T-helper 22 cell (primary cell): ENCODE measurements around the gene RFLNA.
"Not testable (repeated sequence)": the region's sequence is repeated elsewhere in the genome, so short reads cannot be mapped to it uniquely, and the experiment has no call there.

Experiments
- DNase-seq: peaks from one replicate; pipeline ENCODE4 v3.0.0-alpha.2; 2020; ENCODE audit warnings: low read depth

RFLNA gene

GRCh38 chr12:124321556-124322270 lies 26.8 kb downstream of the RFLNA start:
- DNase-seq: no peak

DNA sequence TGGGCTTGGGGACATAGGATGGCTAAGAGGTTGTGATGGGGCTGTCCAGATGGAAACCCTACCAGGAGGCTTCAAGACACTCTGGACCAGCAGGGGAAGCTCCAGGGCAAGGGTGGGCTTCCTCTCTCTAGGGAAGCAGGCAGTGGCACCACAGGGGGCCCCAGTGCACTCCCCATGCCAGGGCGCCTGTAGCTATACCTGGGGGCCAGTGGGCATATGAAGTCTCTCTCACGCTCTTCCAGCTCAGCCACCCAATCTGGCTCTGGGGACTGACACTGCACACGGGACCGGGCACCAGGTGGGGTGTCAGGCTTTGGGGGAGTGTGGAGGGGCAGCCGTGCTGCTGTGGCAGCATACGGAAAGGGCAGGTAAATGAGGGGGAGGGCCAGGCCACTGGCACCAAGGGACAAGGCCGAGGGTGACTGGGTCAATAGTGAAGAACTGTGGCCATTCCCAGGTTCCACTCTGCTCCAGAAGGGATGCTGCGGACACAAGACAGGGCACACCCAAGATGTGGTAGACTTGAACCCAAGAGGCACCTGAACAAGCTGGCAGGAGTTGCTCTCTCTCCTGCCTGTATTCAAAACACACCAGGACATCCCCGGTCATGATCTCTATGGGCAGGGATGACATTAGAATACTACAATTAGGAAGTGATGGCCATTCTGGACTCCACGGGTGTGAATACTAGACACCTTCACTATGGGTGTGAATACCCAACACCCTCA lies 27.5 kb downstream of the RFLNA start:
- DNase-seq: no peak

GRCh38 chr12:124322999-124323328 lies 28.1 kb downstream of the RFLNA start:
- not testable (repeated sequence) for DNase-seq

DNA sequence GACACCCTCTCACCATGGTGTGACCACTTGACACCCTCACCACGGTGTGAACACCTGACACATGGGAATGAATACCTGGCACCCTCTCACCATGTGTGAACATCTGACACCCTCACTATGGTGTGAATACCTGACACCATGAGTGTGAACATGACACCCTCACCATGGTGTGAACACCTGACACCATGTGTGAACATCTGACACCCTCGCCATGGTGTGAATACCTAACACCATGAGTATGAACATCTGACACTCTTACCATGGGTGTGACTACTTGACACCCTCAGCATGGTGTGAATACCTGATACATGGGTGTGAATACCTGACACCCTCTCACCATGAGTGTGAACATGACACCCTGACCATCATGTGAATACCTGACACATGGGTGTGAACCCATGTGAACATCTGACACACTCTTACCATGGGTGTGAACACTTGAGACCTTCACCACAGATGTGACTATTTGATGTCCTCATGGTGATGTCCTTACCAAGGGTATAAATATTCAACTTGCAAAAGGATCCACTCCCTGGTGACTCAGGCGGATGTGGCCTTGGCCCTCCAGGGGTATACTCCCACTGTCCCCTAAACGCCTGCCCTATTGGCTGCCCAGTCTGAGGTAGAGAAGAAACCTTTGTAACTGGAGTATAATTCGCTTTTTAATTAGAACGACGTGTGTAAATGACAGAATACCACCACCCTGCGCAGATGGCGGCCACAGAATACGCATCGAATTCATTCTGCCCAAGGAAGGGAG lies 29.1 kb downstream of the RFLNA start:
- DNase-seq: no peak

- DNase-seq: no peak
Observed at GRCh38 chr12:124324803-124325705, 30.2 kb downstream of the RFLNA start.

GRCh38 chr12:124326104-124326503 lies 31.2 kb downstream of the RFLNA start:
- no peak for DNase-seq

DNA sequence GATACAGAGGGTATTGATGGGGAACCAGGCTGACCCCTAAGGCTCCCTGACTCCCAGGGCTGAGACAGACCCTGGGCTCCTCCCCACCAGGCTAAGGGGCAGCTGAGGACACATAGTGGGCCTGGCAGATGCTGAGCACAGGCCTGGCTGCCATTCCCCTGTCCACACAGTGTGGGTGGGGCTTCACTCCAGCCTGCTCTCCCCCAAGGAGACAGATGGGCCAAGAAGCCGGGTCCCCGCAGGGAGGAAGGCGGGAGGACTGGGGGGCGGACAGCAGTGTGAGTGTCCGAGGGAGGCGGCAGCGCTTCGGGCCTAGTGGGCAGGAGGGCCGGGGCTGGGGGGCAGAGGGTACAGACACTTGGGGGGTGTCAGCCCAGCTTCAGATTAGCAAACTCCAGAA lies 32.0 kb downstream of the RFLNA start:
- DNase-seq: no peak

GRCh38 chr12:124327362-124328043 lies 32.6 kb downstream of the RFLNA start:
- DNase-seq: no peak

- DNase-seq: no peak
Observed at GRCh38 chr12:124328116-124328515, 33.2 kb downstream of the RFLNA start.

DNA sequence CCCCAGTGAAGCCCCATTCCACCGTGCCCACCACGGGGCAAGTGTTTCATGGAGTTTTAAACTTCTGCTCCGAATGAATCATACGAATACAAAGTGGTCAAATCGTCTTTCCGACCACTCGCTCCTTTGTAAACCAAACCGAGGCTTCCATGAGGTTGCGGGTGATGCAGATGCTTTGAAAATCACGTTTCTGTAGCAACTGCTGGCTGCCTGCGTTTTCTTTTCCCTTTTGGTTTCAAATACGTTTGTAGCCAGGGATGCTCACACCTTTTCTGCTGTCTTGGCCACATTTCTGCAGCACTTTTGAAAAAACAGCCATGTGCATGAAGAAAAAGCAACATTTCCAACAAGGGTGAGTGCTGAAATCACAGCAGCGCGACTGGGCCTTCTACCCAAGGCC lies 33.7 kb downstream of the RFLNA start:
- no peak for DNase-seq

DNA sequence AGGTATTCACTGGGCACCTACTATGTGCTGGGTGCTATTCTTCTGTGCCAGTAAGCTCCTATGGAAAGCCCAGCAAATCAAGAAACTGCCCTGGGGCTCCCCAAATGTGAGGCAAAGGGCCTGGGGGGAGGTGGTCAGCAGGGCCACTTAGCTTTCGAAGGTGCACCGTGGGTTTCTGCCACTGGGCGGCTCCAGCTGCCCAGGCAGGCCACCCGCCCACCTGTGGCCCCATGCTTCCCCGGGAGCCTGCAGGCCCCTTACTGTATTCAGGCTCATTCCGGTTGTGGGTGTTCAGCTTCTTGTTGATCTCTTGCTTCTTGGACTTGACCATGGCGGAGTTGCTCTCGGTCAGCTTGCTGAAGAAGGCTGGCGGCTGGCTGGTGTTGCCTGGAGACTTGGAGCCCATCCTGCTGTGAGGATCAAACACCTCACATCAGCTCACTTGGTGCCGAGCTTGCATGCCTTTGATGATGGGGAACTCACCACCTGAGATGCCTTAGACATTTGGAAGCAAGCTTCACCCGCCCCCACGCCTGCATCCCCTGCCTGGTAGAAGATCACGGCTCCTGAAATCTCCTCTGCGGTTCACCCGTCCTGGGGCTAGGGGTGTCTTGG lies 37.3 kb downstream of the RFLNA start:
- DNase-seq: no peak

DNA sequence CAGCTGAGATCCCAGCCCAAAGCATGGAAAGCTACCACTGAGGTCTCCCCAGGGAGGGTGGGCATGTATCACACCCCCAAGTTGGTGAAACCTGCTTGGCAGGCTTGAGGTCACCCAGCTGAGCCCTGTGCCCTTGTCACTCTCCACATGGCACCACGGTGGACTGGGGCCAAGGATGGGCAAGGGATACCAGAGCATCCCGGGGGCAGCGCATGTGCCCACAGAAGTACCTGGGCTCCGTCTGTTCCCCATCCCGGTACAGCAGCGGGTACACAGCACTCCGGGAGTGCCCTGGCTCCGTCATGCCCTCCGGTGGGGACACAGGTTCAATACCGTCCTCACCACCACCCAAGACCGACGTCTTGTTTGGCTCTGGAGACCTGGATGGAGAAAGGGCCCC lies 38.0 kb downstream of the RFLNA start:
- no peak for DNase-seq

DNA sequence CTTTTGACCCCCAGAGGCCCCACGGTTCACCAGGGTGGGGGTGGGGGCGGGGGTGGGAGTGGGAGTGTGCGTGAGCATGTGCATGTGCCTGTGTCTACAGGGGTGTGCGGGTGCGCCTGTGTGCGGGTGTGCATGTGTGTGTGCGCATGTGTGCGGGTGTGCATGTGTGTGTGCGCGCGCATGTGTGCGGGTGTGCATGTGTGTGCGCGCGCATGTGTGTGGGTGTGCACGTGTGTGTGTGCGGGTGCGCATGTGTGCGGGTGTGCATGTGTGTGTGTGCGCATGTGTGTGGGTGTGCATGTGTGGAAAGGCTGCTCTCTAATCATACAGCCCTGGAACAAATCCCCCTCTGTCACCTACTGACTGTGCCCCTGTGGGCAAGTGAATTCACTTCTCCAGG lies 38.8 kb downstream of the RFLNA start:
- no peak for DNase-seq

- no peak for DNase-seq
Observed at GRCh38 chr12:124334266-124334665, 39.4 kb downstream of the RFLNA start.

GRCh38 chr12:124334976-124335375 lies 40.1 kb downstream of the RFLNA start:
- no peak for DNase-seq

- no peak for DNase-seq
Observed at GRCh38 chr12:124335426-124336183, 40.7 kb downstream of the RFLNA start.

DNA sequence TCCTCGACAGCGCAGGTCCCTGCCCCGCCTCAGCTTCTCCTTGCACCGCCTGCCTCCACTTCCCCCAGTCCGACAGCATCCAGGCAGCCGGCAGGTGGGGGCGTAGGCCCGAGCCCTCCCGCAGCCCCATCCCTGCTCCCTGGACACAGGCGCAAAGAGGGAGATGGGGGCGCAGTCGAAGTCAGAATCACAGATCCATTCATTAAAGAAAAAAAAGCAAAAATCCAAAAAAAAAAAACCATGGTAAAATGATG lies 41.2 kb downstream of the RFLNA start:
- DNase-seq: no peak

DNA sequence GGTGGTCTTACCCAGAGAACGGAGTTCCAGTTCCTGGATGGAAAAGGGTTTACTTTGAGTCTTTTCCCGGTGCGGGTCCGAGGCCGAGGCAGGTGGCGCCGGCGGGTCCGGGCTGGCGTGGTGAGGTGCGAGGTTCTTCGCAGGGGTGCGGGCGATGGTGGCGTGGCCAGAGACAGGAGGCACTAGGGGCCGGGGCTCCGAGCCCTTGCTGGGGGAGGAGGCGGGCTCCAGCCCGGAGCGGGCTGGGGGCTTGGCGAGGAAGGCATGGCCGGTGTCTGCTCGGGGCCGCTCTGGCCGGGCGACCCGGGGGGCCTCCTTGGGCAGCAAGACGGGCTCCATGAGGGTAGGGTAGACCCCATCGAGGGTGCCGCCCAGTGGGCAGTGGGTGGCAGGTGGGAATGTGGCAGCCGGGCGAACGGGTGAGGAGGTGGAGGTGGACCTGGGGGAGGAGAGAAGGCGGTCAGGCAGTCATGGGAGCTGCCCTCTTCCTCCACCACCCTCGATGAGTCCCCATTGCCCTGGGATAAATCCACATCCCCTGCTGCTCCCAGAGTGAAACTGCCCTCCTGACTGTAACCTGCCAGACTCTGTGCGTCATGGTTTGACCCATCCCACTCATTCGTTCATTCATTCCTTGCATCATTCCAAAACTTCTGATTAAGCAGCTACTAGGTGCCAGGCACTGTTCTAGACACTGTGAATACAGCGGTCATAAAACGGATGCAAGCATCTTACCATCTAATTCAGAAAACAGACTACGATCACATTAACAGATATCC lies 42.0 kb downstream of the RFLNA start:
- no peak for DNase-seq

GRCh38 chr12:124337622-124338021 lies 42.7 kb downstream of the RFLNA start:
- no peak for DNase-seq

GRCh38 chr12:124338448-124338847 lies 43.6 kb downstream of the RFLNA start:
- DNase-seq: no peak
